ENCODE data around the gene ERBB4.

DNA sequence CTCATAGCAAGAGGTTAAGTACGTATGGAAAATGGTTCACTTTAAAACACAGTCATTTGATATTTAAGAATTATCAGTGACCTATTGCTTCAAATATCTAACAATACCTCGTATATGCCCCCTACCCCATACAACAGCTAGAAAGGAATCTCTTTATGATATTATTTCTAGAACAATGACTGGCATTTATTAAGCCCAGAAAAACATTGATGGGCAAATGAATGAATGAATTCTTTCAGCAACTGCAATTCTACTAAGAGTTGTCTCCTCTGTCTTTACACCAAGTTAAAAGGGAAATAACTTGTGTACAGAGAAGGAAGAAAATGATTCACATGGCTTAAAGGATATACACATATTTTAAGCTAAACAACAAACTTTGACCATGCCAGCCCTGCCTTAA, 384.7 kb downstream of the ERBB4 start:
- TF ChIP-seq, protein P1, sequence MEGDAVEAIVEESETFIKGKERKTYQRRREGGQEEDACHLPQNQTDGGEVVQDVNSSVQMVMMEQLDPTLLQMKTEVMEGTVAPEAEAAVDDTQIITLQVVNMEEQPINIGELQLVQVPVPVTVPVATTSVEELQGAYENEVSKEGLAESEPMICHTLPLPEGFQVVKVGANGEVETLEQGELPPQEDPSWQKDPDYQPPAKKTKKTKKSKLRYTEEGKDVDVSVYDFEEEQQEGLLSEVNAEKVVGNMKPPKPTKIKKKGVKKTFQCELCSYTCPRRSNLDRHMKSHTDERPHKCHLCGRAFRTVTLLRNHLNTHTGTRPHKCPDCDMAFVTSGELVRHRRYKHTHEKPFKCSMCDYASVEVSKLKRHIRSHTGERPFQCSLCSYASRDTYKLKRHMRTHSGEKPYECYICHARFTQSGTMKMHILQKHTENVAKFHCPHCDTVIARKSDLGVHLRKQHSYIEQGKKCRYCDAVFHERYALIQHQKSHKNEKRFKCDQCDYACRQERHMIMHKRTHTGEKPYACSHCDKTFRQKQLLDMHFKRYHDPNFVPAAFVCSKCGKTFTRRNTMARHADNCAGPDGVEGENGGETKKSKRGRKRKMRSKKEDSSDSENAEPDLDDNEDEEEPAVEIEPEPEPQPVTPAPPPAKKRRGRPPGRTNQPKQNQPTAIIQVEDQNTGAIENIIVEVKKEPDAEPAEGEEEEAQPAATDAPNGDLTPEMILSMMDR (IDR thresholded peaks at IDR 0.05): no peak
- no peak for TF ChIP-seq POLR2A (IDR thresholded peaks at IDR 0.05)
- no peak for TF ChIP-seq EP300 (IDR thresholded peaks at IDR 0.05)

All from ovary (tissue), 3 donors.